Tibial artery (tissue), 4 donors: Measurements from ENCODE around the gene SPCS1.

Experiments
- DNase-seq, 2 donors: peaks; one replicate each; pipeline ENCODE4 v3.0.0-alpha.2; 2019
- H3K27ac ChIP-seq, 2 donors: fragments of 200-600 bp; sonication (generic) in 1 of 2; 1 replicate in 1 of 2; 2 replicates in 1 of 2; pipeline ENCODE4 v1.5.1; 2018 to 2019; ENCODE audit warnings: mild to moderate bottlenecking in 1 of 2
- H3K27me3 ChIP-seq, 2 donors: fragments of 200-600 bp; sonication (generic) in 1 of 2; one replicate each; pipeline versions ENCODE4 v1.5.1 to v1.6.0; 2016 to 2019
- H3K36me3 ChIP-seq, 3 donors: fragments of 200-600 bp; sonication (generic) in 2 of 3; one replicate each; pipeline ENCODE4 v1.5.1; 2016 to 2019; ENCODE audit warnings: mild to moderate bottlenecking in 2 of 3
- H3K4me1 ChIP-seq, 4 donors: fragments of 200-600 bp; sonication (generic) in 2 of 4; 1 replicate in 3 of 4; 2 replicates in 1 of 4; pipeline ENCODE4 v1.5.1; 2016 to 2019
- H3K4me3 ChIP-seq, 2 donors: fragments of 200-600 bp; sonication (generic) in 1 of 2; 1 replicate in 1 of 2; 2 replicates in 1 of 2; pipeline ENCODE4 v1.5.1; 2018 to 2019; ENCODE audit warnings: mild to moderate bottlenecking in 2 of 2
- H3K9me3 ChIP-seq, 3 donors: fragments of 200-600 bp; sonication (generic) in 1 of 3; one replicate each; pipeline ENCODE4 v1.5.1; 2016 to 2019
- intact Hi-C: fragments of 100-400 bp; cut with DNase I; formaldehyde crosslinking; loops from one replicate; pipeline ENCODE4 v1.15.0; 2023; ENCODE audit warnings: low total_unique reads
- TF ChIP-seq, protein P1 (sequence below), 2 experiments: fragments of 200-600 bp in 1 of 2; fragments of 450-650 bp in 1 of 2; IDR thresholded peaks; one replicate each; pipeline ENCODE4 v1.5.1; 2017 to 2019; ENCODE audit warnings: antibody characterized with exemption in 2 of 2, mild to moderate bottlenecking in 1 of 2, moderate library complexity in 1 of 2

The SPCS1 gene

DNA sequence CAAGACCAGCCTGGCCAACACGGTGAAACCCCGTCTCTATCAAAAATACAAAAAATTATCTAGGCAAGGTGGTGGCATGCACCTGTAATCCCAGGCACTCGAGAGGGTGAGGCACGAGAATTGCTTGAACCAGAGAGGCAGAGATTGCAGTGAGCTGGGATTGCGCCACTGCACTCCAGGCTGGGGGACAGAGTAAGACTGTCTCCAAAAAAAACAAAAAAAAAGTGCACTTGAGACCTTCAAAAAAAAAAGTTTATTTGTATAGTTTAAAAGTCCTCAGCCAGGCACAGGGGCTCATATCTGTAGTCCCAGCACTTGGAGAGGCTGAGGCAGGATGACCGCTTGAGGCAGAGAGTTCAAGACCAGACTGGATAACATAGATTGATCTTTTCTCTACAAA lies 22.3 kb upstream of the SPCS1 start:
- Histone ChIP-seq H3K27me3 (no peaks in the 10 kb centered on the region), H3K9me3 (no peaks in the 10 kb centered on the region), H3K27ac (peak overlapping the region; percentile 2 to 90), H3K4me3 (no peak overlapping the region), H3K4me1 (peaks cover 0 to 56% (median 32%) of the 10 kb centered on the region in 4 donors), H3K36me3 (peaks cover 24 to 39% (median 25%) of the 10 kb centered on the region in 3 donors)
- intact Hi-C loops: loop anchor here (10.0 kb wide), 1 partner anchor 229 kb away; the partner anchor contains the start of genes NISCH and TNNC1
- TF ChIP-seq, protein P1, sequence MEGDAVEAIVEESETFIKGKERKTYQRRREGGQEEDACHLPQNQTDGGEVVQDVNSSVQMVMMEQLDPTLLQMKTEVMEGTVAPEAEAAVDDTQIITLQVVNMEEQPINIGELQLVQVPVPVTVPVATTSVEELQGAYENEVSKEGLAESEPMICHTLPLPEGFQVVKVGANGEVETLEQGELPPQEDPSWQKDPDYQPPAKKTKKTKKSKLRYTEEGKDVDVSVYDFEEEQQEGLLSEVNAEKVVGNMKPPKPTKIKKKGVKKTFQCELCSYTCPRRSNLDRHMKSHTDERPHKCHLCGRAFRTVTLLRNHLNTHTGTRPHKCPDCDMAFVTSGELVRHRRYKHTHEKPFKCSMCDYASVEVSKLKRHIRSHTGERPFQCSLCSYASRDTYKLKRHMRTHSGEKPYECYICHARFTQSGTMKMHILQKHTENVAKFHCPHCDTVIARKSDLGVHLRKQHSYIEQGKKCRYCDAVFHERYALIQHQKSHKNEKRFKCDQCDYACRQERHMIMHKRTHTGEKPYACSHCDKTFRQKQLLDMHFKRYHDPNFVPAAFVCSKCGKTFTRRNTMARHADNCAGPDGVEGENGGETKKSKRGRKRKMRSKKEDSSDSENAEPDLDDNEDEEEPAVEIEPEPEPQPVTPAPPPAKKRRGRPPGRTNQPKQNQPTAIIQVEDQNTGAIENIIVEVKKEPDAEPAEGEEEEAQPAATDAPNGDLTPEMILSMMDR (IDR thresholded peaks at IDR 0.05): no peak
- DNase-seq: peak in 1 of 2 donors; percentile 78

DNA sequence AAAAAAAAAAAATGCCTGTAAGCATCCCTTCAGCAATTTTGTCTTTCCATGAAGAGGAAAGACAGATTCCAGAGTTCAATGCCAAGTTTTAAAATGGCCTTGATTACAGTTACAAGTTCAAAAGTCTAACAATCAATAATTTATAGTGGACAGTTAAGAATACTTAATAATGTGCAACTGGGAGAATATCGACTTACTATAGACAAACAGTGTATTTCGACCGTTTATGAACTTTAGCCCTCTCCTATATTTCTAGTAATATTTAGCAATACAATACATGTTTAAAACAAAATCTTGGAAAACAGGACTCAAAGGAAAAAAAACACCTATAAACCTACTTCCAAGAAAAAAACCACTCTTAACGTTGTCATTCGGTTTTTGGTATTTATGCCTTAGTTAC lies 21.7 kb upstream of the SPCS1 start:
- intact Hi-C loops: loop anchor here (10.0 kb wide), 1 partner anchor 229 kb away; the partner anchor contains the start of genes NISCH and TNNC1
- peak overlapping the region; percentile 90 to 99 for H3K27ac ChIP-seq

DNA sequence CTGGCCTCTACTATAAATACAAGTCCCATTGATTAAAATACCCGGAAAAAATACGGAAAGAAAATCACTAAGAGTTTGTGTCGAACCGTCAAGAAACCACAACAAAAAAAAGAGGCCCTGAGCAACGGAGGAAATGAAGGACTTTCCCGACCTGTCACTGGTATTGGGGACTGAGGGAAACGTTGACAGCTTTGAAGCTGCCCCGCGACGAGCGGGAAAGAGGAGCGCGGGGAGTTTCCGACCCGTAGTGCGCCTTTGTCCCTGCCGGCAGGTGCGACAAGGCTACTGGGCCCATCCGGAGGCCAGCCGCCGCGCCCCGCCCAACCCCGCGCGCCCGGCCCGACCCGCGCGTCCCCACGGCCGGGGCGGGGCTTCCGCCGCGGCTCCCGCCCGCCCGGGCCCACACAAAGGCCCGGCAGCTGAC lies 20.6 kb upstream of the SPCS1 start:
- peak; percentile 68 to 89 for DNase-seq

More for the DNA sequence above, 21.7 kb upstream of the SPCS1 start:
- peaks cover 0 to 56% (median 32%) of the 10 kb centered on the region in 4 donors for H3K4me1 ChIP-seq
- peaks cover 25 to 39% (median 25%) of the 10 kb centered on the region in 3 donors for H3K36me3 ChIP-seq
- TF ChIP-seq, protein P1 (IDR thresholded peaks at IDR 0.05): no peak
- no peaks in the 10 kb centered on the region for H3K27me3 ChIP-seq
- DNase-seq: no peak
- H3K4me3 ChIP-seq: no peak overlapping the region
- no peaks in the 10 kb centered on the region for H3K9me3 ChIP-seq

DNA sequence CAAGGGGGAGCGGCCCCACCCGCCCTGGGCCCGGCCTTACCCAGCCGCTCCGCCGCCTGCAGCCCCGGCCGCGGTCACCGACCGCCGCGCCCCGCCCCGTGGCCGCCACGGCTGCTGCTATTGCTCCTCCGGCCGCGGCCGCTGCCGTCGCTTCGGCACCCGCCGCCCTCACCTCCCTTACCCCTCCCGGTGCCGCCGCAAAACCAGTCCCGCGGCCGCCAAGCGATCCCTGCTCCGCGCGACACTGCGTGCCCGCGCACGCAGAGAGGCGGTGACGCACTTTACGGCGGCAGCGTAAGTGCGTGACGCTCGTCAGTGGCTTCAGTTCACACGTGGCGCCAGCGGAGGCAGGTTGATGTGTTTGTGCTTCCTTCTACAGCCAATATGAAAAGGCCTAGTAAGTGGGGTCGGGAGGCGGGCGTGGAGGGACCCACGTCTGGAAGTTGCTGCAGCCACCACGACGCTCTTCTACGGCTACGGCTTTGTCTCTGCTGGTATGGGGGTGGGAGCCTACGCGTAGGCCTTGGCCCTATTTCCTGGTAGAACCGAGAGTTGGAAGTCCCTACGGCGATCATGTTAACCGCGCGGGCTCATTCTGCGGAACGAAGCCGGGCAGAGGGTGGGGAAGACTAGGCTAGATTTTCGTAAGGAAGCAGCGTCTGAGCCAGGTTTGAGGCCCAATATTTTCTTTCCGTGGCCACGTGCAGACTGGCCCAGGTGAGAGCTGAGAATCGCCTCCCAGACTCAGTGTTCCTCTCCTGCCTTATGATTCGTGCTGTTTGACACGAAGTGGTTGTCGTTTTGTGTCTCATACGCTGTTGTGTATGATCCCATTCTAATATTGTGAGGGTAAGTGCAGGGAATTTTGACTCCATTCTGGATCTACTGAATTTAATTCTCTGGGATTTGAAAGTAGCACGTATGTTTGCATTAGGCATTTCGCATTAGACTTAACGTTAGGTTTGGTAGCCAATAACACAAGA lies 19.9 kb upstream of the SPCS1 start, which contains the start of the genes GNL3 and PBRM1:
TSS of gene GNL3 (plus strand) at position 324 of the 983 bp plus-strand sequence. CDS start at position 385, 61 bp downstream.
TSS of gene PBRM1 (minus strand) at position 205 of the 983 bp plus-strand sequence.
- peak within 1 kb of the TSS; percentile 71 to 74 for H3K4me3 ChIP-seq
- peak within 1 kb of the TSS; percentile 90 to 99 for H3K27ac ChIP-seq
- intact Hi-C loops: loop anchor here (10.0 kb wide), 1 partner anchor 231 kb away; the partner anchor contains the start of genes NISCH and TNNC1
- DNase-seq: peak; percentile 92 to 97
- peaks cover 38 to 41% (median 40%) of the 10 kb centered on the region in 3 donors for H3K36me3 ChIP-seq
- peaks cover 0 to 53% (median 32%) of the 10 kb centered on the region in 4 donors for H3K4me1 ChIP-seq
- TF ChIP-seq, protein P1 (IDR thresholded peaks at IDR 0.05): no peak
- no peaks in the 10 kb centered on the region for H3K27me3 ChIP-seq
- H3K9me3 ChIP-seq: no peaks in the 10 kb centered on the region

More for the DNA sequence above, 20.6 kb upstream of the SPCS1 start:
- Histone ChIP-seq H3K36me3 (peaks cover 31 to 39% (median 33%) of the 10 kb centered on the region in 3 donors), H3K27me3 (no peaks in the 10 kb centered on the region), H3K4me1 (peaks cover 0 to 56% (median 32%) of the 10 kb centered on the region in 4 donors), H3K9me3 (no peaks in the 10 kb centered on the region), H3K4me3 (peak overlapping the region; percentile 71 to 74), H3K27ac (peak overlapping the region; percentile 90 to 99)
- TF ChIP-seq, protein P1 (IDR thresholded peaks at IDR 0.05): peak in 1 of 2 experiments; percentile 17
- intact Hi-C loops: loop anchor here (10.0 kb wide), 1 partner anchor 230 kb away; the partner anchor contains the start of genes NISCH and TNNC1

DNA sequence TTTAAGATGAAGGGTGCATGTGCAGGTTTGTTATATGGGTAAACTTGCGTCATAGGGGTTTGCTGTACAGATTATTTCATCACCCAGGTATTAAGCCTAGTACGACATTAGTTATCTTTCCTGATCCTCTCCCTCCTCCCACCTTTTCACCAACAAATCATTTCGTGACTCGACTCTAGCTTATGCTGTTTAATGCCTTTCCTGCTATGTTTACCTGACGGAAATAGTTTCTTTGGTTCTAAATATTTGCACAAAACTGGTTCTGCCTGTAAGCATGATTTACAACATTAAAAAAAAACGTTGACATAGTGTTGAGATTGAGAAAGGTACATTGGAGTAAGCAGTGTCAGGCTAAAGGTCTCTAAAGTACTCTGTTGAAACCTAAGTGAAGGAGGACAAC lies 17.6 kb upstream of the SPCS1 start:
- Histone ChIP-seq H3K36me3 (peaks cover 57 to 64% (median 62%) of the 10 kb centered on the region in 3 donors), H3K27me3 (no peaks in the 10 kb centered on the region), H3K4me3 (no peak overlapping the region), H3K27ac (no peak overlapping the region), H3K9me3 (no peaks in the 10 kb centered on the region), H3K4me1 (peaks cover 0 to 30% (median 21%) of the 10 kb centered on the region in 4 donors)
- intact Hi-C loops: loop anchor here (10.0 kb wide), 1 partner anchor 233 kb away; the partner anchor contains the start of genes NISCH and TNNC1
- TF ChIP-seq, protein P1 (IDR thresholded peaks at IDR 0.05): no peak
- no peak for DNase-seq
